ENCODE data around the gene POU3F1. TPM values are rescaled to one million over a fixed set of nuclear protein-coding genes. Genes with fewer than 3 reads are reported as not detected.

POU3F1 gene
- total and polyA plus RNA-seq, 4 experiments from 2014 or later = 0.08 to 0.15 (median 0.14) TPM; not detected in 1

DNA sequence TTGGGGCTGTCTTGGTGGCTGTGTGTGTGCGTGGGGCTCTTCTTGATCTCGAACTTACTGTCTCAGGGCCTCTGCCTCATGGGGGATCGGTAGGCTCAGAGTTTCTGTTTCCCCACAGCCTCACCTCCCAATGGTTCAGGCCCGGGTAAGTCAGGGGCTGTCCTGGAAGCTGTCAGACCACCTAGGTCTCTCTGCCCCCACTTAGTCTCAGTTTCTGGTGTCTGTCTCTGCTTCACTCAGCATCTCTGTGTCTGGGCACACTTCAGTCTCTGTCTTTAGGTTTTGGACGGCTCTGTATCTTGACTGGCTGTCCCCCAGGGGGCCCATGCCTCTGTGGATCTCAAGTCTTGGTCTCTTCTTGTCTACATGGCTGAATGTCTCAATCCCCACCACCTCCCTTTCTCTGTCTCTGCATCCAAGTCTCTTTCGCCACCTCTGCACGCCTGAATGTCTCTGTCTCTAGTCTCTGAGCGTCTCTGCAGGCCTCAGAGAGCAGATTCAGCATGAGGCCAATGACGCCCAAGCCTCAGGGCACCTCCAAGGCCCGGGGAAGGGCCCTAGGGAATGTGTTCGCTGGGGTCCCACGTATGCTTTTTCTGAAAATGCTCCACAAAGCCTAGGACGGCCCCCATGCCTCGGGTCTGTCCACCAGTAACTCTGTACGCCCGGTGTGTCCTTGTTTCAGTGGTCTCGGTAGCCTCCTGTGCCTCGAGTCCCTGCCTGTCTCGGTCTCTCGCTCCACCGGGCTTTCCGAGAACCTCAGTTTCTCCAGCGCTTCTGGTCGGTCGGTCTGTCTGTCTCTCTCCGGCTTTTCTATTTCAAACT, 42.1 kb downstream of the POU3F1 start:
- H3K4me1 ChIP-seq (ENCODE audit: insufficient read depth, low read length) = peaks cover 7% of the 10 kb centered on the region

DNA sequence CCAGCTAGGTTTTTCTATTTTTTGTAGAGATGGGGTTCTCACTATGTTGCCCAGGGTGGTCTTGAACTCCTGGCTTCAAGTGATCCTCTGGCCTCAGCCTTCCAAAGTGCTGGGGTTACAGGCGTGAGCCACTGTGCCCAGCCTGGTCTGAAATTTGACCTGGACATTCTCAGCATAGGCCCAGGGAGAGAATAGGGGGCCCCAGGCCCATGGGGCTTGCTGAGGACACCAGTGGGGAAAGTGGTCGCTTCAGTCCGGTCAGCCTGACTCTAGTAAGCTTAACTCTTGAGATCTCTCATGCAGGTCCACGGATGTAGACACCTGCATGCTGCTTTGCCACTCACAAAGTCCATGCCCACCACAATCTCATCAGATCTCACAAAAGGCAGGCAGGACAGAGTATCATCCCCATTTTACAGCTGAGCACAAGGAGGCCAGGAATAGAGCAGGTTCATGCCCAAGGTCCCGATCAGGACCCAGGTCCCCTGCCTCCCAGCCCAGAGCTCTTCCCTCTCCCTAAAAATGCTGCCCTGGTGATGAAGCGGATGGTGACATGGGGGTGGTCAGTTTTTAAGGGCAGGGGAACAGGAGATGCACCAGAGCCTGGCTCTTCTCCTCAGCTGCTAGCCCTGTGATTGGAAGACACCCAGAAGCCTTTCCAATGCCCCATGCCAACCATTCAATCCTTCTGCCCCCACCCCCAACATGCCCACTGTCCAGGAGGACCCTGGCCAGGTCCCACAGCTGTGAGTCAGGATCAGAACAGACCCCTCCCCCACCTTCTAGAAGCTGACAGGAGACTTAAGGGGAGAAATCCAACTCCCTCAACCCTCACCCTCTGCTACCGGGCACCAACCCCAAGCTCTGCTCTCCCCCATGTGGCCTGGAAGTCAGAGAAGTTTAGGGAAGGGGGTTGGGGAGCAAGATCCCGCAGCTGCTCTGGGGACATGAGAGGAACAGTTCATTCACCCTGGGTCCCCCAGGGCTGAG, 43.0 kb downstream of the POU3F1 start:
- Mint-ChIP-seq H3K4me1 (peaks cover 6 to 35% (median 17%) of the 10 kb centered on the region in 4 donors), H3K36me3 (no peaks in the 10 kb centered on the region), H3K9me3 (peaks cover 0 to 2% (median 0%) of the 10 kb centered on the region in 8 donors), H3K27ac (peak overlapping the region in 2 of 7 donors; percentile 53 to 80), H3K4me3 (peak overlapping the region in 7 of 8 donors; percentile 62 to 87 (median 76)), H3K27me3 (peaks cover 0 to 6% of the 10 kb centered on the region in 2 donors)
- Histone ChIP-seq H3K27me3 (ENCODE audit: insufficient read depth, low read length) (no peaks in the 10 kb centered on the region), H3K27ac (ENCODE audit: low read depth, low read length) (no peak overlapping the region), H3K9me3 (ENCODE audit: control insufficient read depth in 1 of 2, low read length in 2 of 2) (no peaks in the 10 kb centered on the region), H3K4me3 (ENCODE audit: low read length in 2 of 2) (peak overlapping the region in 1 of 2 donors; percentile 43), H3K4me1 (ENCODE audit: insufficient read depth, low read length) (peaks cover 7% of the 10 kb centered on the region), H3K36me3 (ENCODE audit: insufficient read depth, low read length) (no peaks in the 10 kb centered on the region)
- no peak for DNase-seq
- intact Hi-C loops (cut with micrococcal nuclease) = no loop called here
- POLR2A ChIA-PET (ENCODE audit: partially characterized antibody) = interaction anchor here (0.7 to 1.3 kb wide), 3 partner anchors 8 to 15 kb away, joined by 3 read pairs; no protein-coding TSS in a partner anchor
- CTCF ChIA-PET (ENCODE audit: partially characterized antibody) = interaction anchor here (0.9 to 1.6 kb wide), 2 partner anchors 10 to 13 kb away, joined by 3 to 6 read pairs; partner anchors contain the start of gene SF3A3

More for the DNA sequence above, 42.1 kb downstream of the POU3F1 start:
- Histone ChIP-seq H3K9me3 (ENCODE audit: control insufficient read depth in 1 of 2, low read length in 2 of 2) (no peaks in the 10 kb centered on the region), H3K36me3 (ENCODE audit: insufficient read depth, low read length) (no peaks in the 10 kb centered on the region), H3K27me3 (ENCODE audit: insufficient read depth, low read length) (no peaks in the 10 kb centered on the region), H3K27ac (ENCODE audit: low read depth, low read length) (no peak overlapping the region), H3K4me3 (ENCODE audit: low read length in 2 of 2) (peak overlapping the region; percentile 14 to 43)
- H3K36me3 Mint-ChIP-seq = no peaks in the 10 kb centered on the region
- no peak for DNase-seq
- CTCF ChIA-PET (ENCODE audit: partially characterized antibody) = interaction anchor here (1.6 kb wide), 1 partner anchor 14 kb away, joined by 6 read pairs; the partner anchor contains the start of gene SF3A3
- H3K4me1 Mint-ChIP-seq = peaks cover 4 to 31% (median 19%) of the 10 kb centered on the region in 4 donors
- H3K27me3 Mint-ChIP-seq = peaks cover 0 to 6% of the 10 kb centered on the region in 2 donors
- peak overlapping the region; percentile 70 to 87 (median 76) for H3K4me3 Mint-ChIP-seq
- H3K27ac Mint-ChIP-seq = peak overlapping the region; percentile 53 to 84 (median 77)
- intact Hi-C loops (cut with micrococcal nuclease) = no loop called here
- POLR2A ChIA-PET (ENCODE audit: partially characterized antibody) = interaction anchor here (1.1 to 1.3 kb wide), 2 partner anchors 7 to 15 kb away, joined by 3 read pairs; no protein-coding TSS in a partner anchor
- peaks cover 0 to 2% (median 0%) of the 10 kb centered on the region in 8 donors for H3K9me3 Mint-ChIP-seq

DNA sequence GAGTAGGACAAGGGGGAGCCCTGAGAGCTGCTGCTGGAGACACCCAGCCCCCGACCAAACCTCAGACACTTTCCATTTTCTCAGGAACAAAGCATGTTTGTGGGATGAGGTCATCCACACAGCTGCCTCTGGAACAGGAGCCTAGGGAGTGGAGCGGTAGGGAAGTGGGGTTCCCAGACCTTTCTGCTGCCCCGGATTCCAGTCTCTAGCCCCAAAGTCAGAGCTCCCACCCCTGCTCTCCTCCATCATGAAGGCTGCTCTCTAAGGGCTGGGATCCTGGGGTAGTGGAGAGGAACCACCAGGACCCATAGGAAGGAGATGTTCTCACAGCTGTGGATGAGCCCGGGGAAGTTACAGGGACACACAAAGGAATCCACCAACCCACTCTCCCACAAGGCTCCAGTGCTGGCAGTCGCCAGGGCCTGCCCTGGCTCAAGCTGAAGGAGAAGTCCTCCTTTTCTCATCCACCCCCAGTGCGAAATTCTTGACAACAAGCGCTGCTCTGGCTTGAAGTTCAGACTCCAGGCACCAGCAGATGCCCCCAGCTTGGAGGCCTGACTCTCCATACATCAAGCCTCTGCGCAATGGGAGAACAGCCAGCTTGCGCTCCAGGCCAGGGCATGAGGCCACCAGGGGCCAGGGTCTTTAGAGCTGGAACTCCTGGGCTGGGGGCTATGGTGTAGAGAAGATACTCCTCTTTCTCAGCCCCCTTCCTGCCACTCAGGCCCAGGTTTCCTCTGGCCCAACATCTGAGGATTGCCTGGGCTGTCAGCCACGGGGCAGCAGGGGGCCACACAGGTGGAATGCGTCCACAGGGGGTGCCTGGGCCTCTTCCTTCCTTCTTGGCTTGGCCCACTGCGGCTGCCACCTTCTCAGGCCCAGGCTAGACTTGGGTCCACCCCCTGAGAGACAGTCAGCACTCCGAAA, 45.8 kb downstream of the POU3F1 start:
- no peak for DNase-seq
- H3K27me3 Mint-ChIP-seq = peaks cover 0 to 6% of the 10 kb centered on the region in 2 donors
- ChIA-PET POLR2A (ENCODE audit: partially characterized antibody) (interaction anchor here (1.0 to 2.0 kb wide), 2 partner anchors 9 to 11 kb away, joined by 3 to 7 read pairs; partner anchors contain the start of gene UTP11), CTCF (ENCODE audit: partially characterized antibody) (interaction anchor here (0.8 to 2.5 kb wide), 3 partner anchors 10 to 18 kb away, joined by 3 to 12 read pairs (median 5); partner anchors contain the start of gene SF3A3)
- H3K4me3 ChIP-seq (ENCODE audit: low read length in 2 of 2) = no peak overlapping the region
- H3K36me3 Mint-ChIP-seq = no peaks in the 10 kb centered on the region
- peaks cover 7% of the 10 kb centered on the region for H3K4me1 ChIP-seq (ENCODE audit: insufficient read depth, low read length)
- H3K27ac Mint-ChIP-seq = peak overlapping the region in 3 of 7 donors; percentile 29 to 51 (median 32)
- H3K36me3 ChIP-seq (ENCODE audit: insufficient read depth, low read length) = no peaks in the 10 kb centered on the region
- intact Hi-C loops (cut with micrococcal nuclease) = no loop called here
- no peak overlapping the region for H3K4me3 Mint-ChIP-seq
- no peak overlapping the region for H3K27ac ChIP-seq (ENCODE audit: low read depth, low read length)
- peaks cover 0 to 2% (median 0%) of the 10 kb centered on the region in 8 donors for H3K9me3 Mint-ChIP-seq
- H3K27me3 ChIP-seq (ENCODE audit: insufficient read depth, low read length) = no peaks in the 10 kb centered on the region
- no peaks in the 10 kb centered on the region for H3K9me3 ChIP-seq (ENCODE audit: control insufficient read depth in 1 of 2, low read length in 2 of 2)
- peaks cover 6 to 35% (median 16%) of the 10 kb centered on the region in 4 donors for H3K4me1 Mint-ChIP-seq

DNA sequence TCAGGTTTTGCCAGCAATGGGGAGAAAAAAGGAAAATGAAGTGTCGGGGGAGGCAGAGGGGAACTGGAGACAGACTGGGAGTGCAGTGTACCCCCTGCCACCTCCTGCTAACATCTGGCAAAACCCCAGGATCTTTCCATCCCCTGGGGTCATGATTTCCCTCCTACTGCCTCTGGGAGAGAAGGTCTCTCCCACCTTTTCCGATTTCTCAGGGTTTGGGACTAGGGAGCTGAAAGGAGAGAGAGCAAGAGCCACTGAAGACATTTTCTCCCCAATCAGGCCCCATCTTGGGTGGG, 46.4 kb downstream of the POU3F1 start:
- POLR2A ChIA-PET (ENCODE audit: partially characterized antibody) = interaction anchor here (1.0 kb wide), 1 partner anchor 9 kb away, joined by 3 read pairs; no protein-coding TSS in a partner anchor
- H3K4me1 ChIP-seq (ENCODE audit: insufficient read depth, low read length) = peaks cover 7% of the 10 kb centered on the region

DNA sequence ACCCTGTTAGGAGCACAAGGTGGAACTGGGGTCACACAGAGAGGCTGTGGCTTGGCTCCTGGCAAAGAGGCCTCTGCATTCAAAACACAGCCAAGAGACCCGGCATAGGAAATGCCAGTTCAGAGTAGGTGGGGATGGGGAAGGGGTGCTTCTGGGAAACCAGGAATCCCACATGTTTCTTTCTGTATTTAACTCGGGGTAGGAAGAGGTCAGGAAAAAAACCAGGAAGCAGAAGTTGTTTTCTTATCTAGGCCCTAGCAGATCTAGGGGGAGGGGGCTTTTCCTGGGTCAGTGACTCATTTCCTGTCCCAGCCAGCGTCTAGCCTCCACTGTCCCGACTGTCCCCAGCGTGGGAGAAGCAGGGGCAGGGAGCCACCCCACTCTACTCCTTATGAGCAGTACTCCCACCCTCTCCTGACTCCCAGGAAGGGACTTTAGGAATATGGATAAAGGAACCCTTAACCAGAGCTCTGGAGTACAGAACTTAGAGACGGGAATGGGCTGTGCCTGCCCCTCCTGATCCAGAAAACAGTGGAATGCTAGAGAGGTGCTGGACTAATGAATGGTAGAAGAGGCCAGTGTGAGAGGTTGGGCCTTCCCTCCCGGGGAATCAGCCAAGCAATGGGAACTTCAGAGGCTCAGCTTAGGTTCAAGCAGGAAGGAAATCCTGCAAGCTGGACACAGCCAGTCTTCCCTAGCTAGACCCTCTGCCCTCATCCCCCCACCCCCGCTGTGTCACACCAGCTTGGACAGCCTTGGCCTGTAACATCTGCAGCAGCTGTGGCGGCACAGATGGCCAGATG, 47.0 kb downstream of the POU3F1 start:
- POLR2A ChIA-PET (ENCODE audit: partially characterized antibody) = interaction anchor here (1.0 kb wide), 1 partner anchor 10 kb away, joined by 3 read pairs; no protein-coding TSS in a partner anchor
- Mint-ChIP-seq H3K9me3 (peaks cover 0 to 2% (median 0%) of the 10 kb centered on the region in 8 donors), H3K36me3 (no peaks in the 10 kb centered on the region), H3K4me1 (peaks cover 12 to 41% (median 22%) of the 10 kb centered on the region in 4 donors), H3K27me3 (peaks cover 0 to 6% of the 10 kb centered on the region in 2 donors), H3K4me3 (peak overlapping the region in 4 of 8 donors; percentile 14 to 36 (median 32)), H3K27ac (peak overlapping the region in 5 of 7 donors; percentile 14 to 85 (median 43))
- CTCF ChIA-PET (ENCODE audit: partially characterized antibody) = interaction anchor here (0.8 to 2.5 kb wide), 2 partner anchors 9 to 19 kb away, joined by 3 to 12 read pairs; no protein-coding TSS in a partner anchor
- Histone ChIP-seq H3K27ac (ENCODE audit: low read depth, low read length) (no peak overlapping the region), H3K36me3 (ENCODE audit: insufficient read depth, low read length) (no peaks in the 10 kb centered on the region), H3K9me3 (ENCODE audit: control insufficient read depth in 1 of 2, low read length in 2 of 2) (no peaks in the 10 kb centered on the region), H3K27me3 (ENCODE audit: insufficient read depth, low read length) (no peaks in the 10 kb centered on the region), H3K4me3 (ENCODE audit: low read length in 2 of 2) (no peak overlapping the region), H3K4me1 (ENCODE audit: insufficient read depth, low read length) (peaks cover 10% of the 10 kb centered on the region)
- DNase-seq = no peak
- intact Hi-C loops (cut with micrococcal nuclease) = no loop called here

More for the DNA sequence above, 46.4 kb downstream of the POU3F1 start:
- Mint-ChIP-seq H3K4me3 (peak overlapping the region in 1 of 8 donors; percentile 36), H3K27me3 (peaks cover 0 to 6% of the 10 kb centered on the region in 2 donors), H3K27ac (peak overlapping the region in 2 of 7 donors; percentile 32 to 51), H3K36me3 (no peaks in the 10 kb centered on the region), H3K9me3 (peaks cover 0 to 2% (median 0%) of the 10 kb centered on the region in 8 donors), H3K4me1 (peaks cover 8 to 38% (median 18%) of the 10 kb centered on the region in 4 donors)
- intact Hi-C loops (cut with micrococcal nuclease) = no loop called here
- no peak overlapping the region for H3K27ac ChIP-seq (ENCODE audit: low read depth, low read length)
- H3K36me3 ChIP-seq (ENCODE audit: insufficient read depth, low read length) = no peaks in the 10 kb centered on the region
- no peak overlapping the region for H3K4me3 ChIP-seq (ENCODE audit: low read length in 2 of 2)
- no peaks in the 10 kb centered on the region for H3K27me3 ChIP-seq (ENCODE audit: insufficient read depth, low read length)
- DNase-seq = no peak
- H3K9me3 ChIP-seq (ENCODE audit: control insufficient read depth in 1 of 2, low read length in 2 of 2) = no peaks in the 10 kb centered on the region
- CTCF ChIA-PET (ENCODE audit: partially characterized antibody) = interaction anchor here (0.8 to 2.5 kb wide), 2 partner anchors 9 to 18 kb away, joined by 3 to 12 read pairs; no protein-coding TSS in a partner anchor

Data from CD4-positive, alpha-beta memory T cell (primary cell).